Vagina (tissue), 2 donors: ENCODE results near the gene LRRC8C. TPM values are rescaled to one million over a fixed set of nuclear protein-coding genes. Genes with fewer than 3 reads are reported as not detected.

ENCODE experiments used
- DNase-seq, 2 donors: peaks; one replicate each; pipeline ENCODE4 v3.0.0-alpha.2; 2017; ENCODE audit errors: extremely low spot score in 2 of 2
- H3K27ac ChIP-seq: fragments of 200-600 bp; sonication (generic); one replicate; pipeline ENCODE4 v1.5.1; 2019
- H3K27me3 ChIP-seq: fragments of 200-600 bp; sonication (generic); one replicate; pipeline ENCODE4 v1.5.1; 2019
- H3K36me3 ChIP-seq, 2 donors: fragments of 200-600 bp; sonication (generic); one replicate each; pipeline ENCODE4 v1.5.1; 2017 to 2019
- H3K4me1 ChIP-seq: fragments of 200-600 bp; sonication (generic); one replicate; pipeline ENCODE4 v1.5.1; 2019
- H3K4me3 ChIP-seq, 2 donors: fragments of 200-600 bp; sonication (generic); 1 replicate in 1 of 2; 2 replicates in 1 of 2; pipeline ENCODE4 v1.5.1; 2016 to 2019
- H3K9me3 ChIP-seq: fragments of 200-600 bp; sonication (generic); one replicate; pipeline ENCODE4 v1.5.1; 2019
- POLR2A ChIP-seq, 2 donors: fragments of 450-650 bp; IDR thresholded peaks; one replicate each; pipeline ENCODE4 v1.6.1; 2017; ENCODE audit warnings: antibody characterized with exemption in 2 of 2, mild to moderate bottlenecking in 2 of 2, moderate library complexity in 2 of 2
- POLR2AphosphoS5 ChIP-seq, 2 donors: sonication (generic); formaldehyde crosslinking; IDR thresholded peaks; one replicate each; pipeline ENCODE4 v1.9.0; 2017; ENCODE audit warnings: antibody characterized with exemption in 2 of 2, mild to moderate bottlenecking in 2 of 2, low read depth in 1 of 2; ENCODE audit not compliant: insufficient read depth in 1 of 2
- intact Hi-C: fragments of 100-400 bp; cut with DNase I; formaldehyde crosslinking; loops from one replicate; pipeline ENCODE4 v1.15.1; 2023
- total RNA-seq: library from RNA; depleted of rRNA; stranded (reverse); fragments of >200 nt; gene quantifications from one replicate; pipeline ENCODE4 v1.2.3, GENCODE V29; 2016
- TF ChIP-seq, protein P1 (sequence below), 3 experiments: fragments of 450-650 bp in 2 of 3; fragments of 200-600 bp in 1 of 3; sonication (generic) in 1 of 3; IDR thresholded peaks; one replicate each; pipeline ENCODE4 v1.5.1; 2017 to 2019; ENCODE audit warnings: antibody characterized with exemption in 3 of 3, mild to moderate bottlenecking in 2 of 3, moderate library complexity in 2 of 3

LRRC8C gene
- total RNA-seq, 1 donor from 2014 or later: 5.4 TPM

DNA sequence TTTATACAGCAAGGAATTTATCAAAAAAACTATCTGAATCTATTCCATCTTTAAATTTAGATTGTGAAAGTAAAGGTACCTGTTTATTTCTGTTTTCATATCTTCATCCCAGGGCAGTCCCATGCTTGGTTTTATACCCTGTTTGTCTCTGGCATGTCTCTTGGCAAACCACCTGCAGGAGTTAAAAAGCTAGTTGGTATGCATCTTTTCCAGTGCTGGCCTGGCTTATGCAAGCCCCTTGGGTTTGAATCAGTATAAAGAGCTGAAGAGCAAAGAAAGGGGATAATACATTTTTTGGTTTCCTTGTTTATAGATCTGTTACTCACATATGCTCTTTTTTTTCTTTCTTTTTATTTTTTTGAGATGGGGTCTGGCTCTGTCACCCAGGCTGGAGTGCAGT is 37.8 kb downstream of the LRRC8C start:
- H3K36me3 ChIP-seq: no peaks in the 10 kb centered on the region
- H3K9me3 ChIP-seq: no peaks in the 10 kb centered on the region
- H3K27me3 ChIP-seq: no peaks in the 10 kb centered on the region
- no peak overlapping the region for H3K27ac ChIP-seq
- no peak for DNase-seq
- no peak for TF ChIP-seq POLR2A (IDR thresholded peaks at IDR 0.05)
- TF ChIP-seq, protein P1, sequence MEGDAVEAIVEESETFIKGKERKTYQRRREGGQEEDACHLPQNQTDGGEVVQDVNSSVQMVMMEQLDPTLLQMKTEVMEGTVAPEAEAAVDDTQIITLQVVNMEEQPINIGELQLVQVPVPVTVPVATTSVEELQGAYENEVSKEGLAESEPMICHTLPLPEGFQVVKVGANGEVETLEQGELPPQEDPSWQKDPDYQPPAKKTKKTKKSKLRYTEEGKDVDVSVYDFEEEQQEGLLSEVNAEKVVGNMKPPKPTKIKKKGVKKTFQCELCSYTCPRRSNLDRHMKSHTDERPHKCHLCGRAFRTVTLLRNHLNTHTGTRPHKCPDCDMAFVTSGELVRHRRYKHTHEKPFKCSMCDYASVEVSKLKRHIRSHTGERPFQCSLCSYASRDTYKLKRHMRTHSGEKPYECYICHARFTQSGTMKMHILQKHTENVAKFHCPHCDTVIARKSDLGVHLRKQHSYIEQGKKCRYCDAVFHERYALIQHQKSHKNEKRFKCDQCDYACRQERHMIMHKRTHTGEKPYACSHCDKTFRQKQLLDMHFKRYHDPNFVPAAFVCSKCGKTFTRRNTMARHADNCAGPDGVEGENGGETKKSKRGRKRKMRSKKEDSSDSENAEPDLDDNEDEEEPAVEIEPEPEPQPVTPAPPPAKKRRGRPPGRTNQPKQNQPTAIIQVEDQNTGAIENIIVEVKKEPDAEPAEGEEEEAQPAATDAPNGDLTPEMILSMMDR (IDR thresholded peaks at IDR 0.05): no peak
- no peak for TF ChIP-seq POLR2AphosphoS5 (IDR thresholded peaks at IDR 0.05; ENCODE audit: insufficient read depth in 1 of 2, low read depth in 1 of 2)
- intact Hi-C loops: no loop called here
- peaks cover 12% of the 10 kb centered on the region for H3K4me1 ChIP-seq
- H3K4me3 ChIP-seq: no peak overlapping the region

DNA sequence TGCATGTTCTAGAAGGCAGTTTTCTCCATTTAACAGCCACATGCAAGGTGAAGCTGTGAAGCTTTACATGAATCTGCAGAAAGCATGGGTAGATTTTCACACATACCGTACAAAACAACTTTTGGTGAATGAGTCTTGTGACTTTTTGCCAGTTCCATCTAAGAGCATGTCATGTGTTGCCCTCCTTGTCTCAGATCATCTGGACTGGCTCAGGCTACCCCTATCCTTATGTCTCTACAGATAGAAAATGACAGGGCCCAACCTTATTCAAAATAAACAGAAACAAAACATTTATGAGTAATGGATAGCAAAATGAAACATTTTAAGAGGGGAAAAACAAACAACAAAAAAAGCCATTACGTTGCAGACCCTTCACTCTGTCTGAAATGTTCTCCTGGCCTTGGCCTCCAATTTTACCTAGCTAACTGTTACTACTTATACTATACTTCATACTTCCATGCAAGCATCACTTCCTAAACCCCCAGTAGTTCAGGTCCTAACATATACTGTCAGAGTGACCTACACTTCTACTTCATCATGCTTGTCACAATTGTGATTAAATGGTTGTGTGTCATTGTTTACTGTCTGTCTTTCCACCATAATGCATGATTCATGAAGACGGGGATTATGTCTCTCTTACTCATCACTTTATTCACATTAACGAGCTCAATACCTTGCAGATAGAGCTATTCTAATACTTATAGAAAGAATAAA is 39.0 kb downstream of the LRRC8C start:
- no peaks in the 10 kb centered on the region for H3K9me3 ChIP-seq
- DNase-seq: no peak
- TF ChIP-seq, protein P1 (IDR thresholded peaks at IDR 0.05): no peak
- TF ChIP-seq POLR2AphosphoS5 (IDR thresholded peaks at IDR 0.05; ENCODE audit: insufficient read depth in 1 of 2, low read depth in 1 of 2) (no peak), POLR2A (IDR thresholded peaks at IDR 0.05) (no peak)
- intact Hi-C loops: no loop called here
- H3K4me1 ChIP-seq: peaks cover 12% of the 10 kb centered on the region
- H3K4me3 ChIP-seq: no peak overlapping the region
- H3K27me3 ChIP-seq: no peaks in the 10 kb centered on the region
- no peaks in the 10 kb centered on the region for H3K36me3 ChIP-seq
- H3K27ac ChIP-seq: no peak overlapping the region

DNA sequence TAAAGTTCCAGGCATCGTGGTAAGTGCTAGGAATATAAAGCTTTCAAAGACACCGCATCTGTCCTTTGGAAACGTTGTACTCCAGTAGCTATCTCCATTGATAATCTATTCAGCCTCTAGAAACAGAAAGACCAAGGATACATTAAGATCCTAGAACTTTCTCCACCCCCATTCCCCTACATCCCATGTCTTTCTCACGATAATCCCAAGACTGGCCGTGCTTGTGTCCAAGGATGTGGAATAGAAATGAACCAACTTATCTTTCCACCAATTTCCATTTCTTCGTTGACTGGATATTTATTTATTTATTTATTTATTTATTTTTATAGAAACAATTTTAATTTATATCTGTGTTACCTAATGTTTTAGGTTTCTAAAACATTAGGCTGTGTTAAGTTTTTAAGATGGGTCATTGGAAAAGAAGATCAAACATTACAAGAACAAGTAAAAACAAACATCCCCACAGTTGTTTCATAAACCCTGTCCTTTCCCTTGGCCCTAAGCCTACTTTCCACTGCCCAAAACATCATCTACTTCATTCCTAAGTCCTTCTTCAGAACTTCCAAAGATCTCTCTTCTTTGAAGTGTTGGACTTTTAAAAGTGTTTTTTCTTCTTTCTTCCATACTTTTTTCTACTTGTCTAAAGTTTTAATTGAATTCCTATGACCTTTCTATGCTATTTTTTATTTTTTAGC is 39.7 kb downstream of the LRRC8C start:
- no peak for DNase-seq
- Histone ChIP-seq H3K27me3 (no peaks in the 10 kb centered on the region), H3K4me1 (peaks cover 12% of the 10 kb centered on the region), H3K4me3 (no peak overlapping the region), H3K27ac (no peak overlapping the region), H3K36me3 (no peaks in the 10 kb centered on the region), H3K9me3 (no peaks in the 10 kb centered on the region)
- intact Hi-C loops: no loop called here
- TF ChIP-seq POLR2AphosphoS5 (IDR thresholded peaks at IDR 0.05; ENCODE audit: insufficient read depth in 1 of 2, low read depth in 1 of 2) (no peak), POLR2A (IDR thresholded peaks at IDR 0.05) (no peak)
- TF ChIP-seq, protein P1 (IDR thresholded peaks at IDR 0.05): no peak

DNA sequence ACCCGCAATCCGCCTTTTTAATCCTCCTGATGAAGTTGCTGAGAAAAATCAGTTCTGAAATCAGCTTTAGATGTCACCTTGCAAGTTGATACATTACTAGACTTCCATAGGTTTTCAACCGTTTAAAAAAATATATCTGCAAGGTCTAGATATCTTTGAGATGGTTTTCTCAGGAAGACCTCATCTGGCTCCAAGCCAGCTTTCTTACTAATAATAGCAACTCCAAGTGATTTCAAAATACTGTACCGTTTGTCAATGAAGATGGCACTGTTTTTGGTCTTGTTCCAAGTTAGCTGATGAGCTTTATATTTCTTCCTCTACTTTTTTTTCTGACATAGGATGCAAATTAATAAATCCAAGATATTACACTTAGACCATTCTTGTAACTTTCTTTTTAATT is 40.3 kb downstream of the LRRC8C start:
- TF ChIP-seq, protein P1 (IDR thresholded peaks at IDR 0.05): no peak
- no peak for TF ChIP-seq POLR2AphosphoS5 (IDR thresholded peaks at IDR 0.05; ENCODE audit: insufficient read depth in 1 of 2, low read depth in 1 of 2)
- TF ChIP-seq POLR2A (IDR thresholded peaks at IDR 0.05): no peak
- intact Hi-C loops: no loop called here
- Histone ChIP-seq H3K4me1 (peaks cover 12% of the 10 kb centered on the region), H3K4me3 (no peak overlapping the region), H3K9me3 (no peaks in the 10 kb centered on the region), H3K27me3 (no peaks in the 10 kb centered on the region), H3K36me3 (no peaks in the 10 kb centered on the region), H3K27ac (no peak overlapping the region)
- no peak for DNase-seq

DNA sequence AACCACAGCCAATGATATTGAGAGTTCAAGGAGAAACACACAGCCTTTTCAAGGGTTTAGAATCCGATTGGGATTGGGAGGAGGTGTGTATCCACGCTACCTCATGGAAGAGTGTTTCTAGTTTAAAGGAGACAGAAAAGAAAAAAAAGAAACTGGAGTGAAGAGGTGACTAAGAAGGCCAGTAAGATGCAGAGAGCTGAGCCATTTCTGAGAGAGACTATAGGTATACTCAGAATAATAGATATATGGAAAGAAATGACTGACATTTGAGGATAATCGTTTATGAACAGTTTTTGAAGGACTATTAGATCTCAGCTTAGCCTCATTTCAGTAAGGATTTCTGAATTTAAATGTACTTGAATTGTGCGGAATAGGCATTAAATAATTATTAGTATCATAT is 42.8 kb downstream of the LRRC8C start:
- Histone ChIP-seq H3K27me3 (no peaks in the 10 kb centered on the region), H3K36me3 (no peaks in the 10 kb centered on the region), H3K27ac (no peak overlapping the region), H3K4me1 (peaks cover 5% of the 10 kb centered on the region), H3K9me3 (no peaks in the 10 kb centered on the region), H3K4me3 (no peak overlapping the region)
- DNase-seq: no peak
- intact Hi-C loops: no loop called here
- TF ChIP-seq POLR2A (IDR thresholded peaks at IDR 0.05): no peak
- no peak for TF ChIP-seq POLR2AphosphoS5 (IDR thresholded peaks at IDR 0.05; ENCODE audit: insufficient read depth in 1 of 2, low read depth in 1 of 2)
- TF ChIP-seq, protein P1 (IDR thresholded peaks at IDR 0.05): no peak
